ENCODE results near the gene KIAA0408. TPM values are rescaled to one million over a fixed set of nuclear protein-coding genes. Genes with fewer than 3 reads are reported as not detected.

The KIAA0408 gene
- total RNA-seq, 1 experiment from 2014 or later, result 0.25 TPM

GRCh38 chr6:127463056-127463455 lies 3.9 kb upstream of the KIAA0408 start:
- no peaks in the 10 kb centered on the region for H4K20me1 ChIP-seq (ENCODE audit: insufficient read depth)
- no peak overlapping the region for H3K4me2 ChIP-seq (ENCODE audit: low read length)
- RAD21 ChIA-PET (ENCODE audit: low non-redundant PET in 1 of 2, low total read pairs in 2 of 2, uncharacterized antibody in 2 of 2, unreplicated experiment in 2 of 2), result no interaction called here
- no peak overlapping the region for H3K4me3 ChIP-seq (replicated peaks in 1 of 2; ENCODE audit: low read depth in 1 of 2, low read length in 2 of 2)
- no peak overlapping the region for H3K27ac ChIP-seq (ENCODE audit: low read depth, low read length)
- no TSS peak for BruUV-seq (replicated peaks)
- H3K36me3 ChIP-seq (ENCODE audit: control insufficient read depth in 1 of 2, insufficient read depth in 2 of 2, low read length in 2 of 2), result no peaks in the 10 kb centered on the region
- no peaks in the 10 kb centered on the region for H3K79me2 ChIP-seq (ENCODE audit: insufficient read depth, low read length)
- intact Hi-C loops (cut with micrococcal nuclease), result no loop called here
- no peaks in the 10 kb centered on the region for H3K9me3 ChIP-seq (ENCODE audit: control insufficient read depth in 1 of 2, insufficient read depth in 1 of 2, low read depth in 1 of 2, low read length in 2 of 2)
- no peak overlapping the region for H2AFZ ChIP-seq (ENCODE audit: low read depth, low read length, poor library complexity, severe bottlenecking)
- CTCF ChIA-PET, result interaction anchor here (1.0 to 1.7 kb wide), 4 partner anchors 11 to 159 kb away, joined by 3 to 7 read pairs (median 4); no protein-coding TSS in a partner anchor
- no peaks in the 10 kb centered on the region for H3K4me1 ChIP-seq (ENCODE audit: control insufficient read depth in 1 of 2, insufficient read depth in 2 of 2, low read length in 2 of 2)
- TF ChIP-seq SP1 (IDR thresholded peaks at IDR 0.05; ENCODE audit: low read depth) (no peak), ELF1 (IDR thresholded peaks at IDR 0.05; ENCODE audit: borderline replicate concordance, low read depth) (no peak), CBX3 (IDR thresholded peaks at IDR 0.05; ENCODE audit: low read depth) (no peak), EGR1 (IDR thresholded peaks at IDR 0.05; ENCODE audit: low read depth) (no peak), FOSL1 (IDR thresholded peaks at IDR 0.05; ENCODE audit: low read depth) (no peak), ATF3 (IDR thresholded peaks at IDR 0.05) (no peak), CEBPB (IDR thresholded peaks at IDR 0.05; ENCODE audit: low read depth) (no peak), SRF (IDR thresholded peaks at IDR 0.05; ENCODE audit: low read depth) (no peak), ZNF274 (IDR thresholded peaks at IDR 0.05; ENCODE audit: low read depth, low read length) (no peak), JUND (IDR thresholded peaks at IDR 0.05) (no peak), POLR2A (IDR thresholded peaks at IDR 0.05; ENCODE audit: borderline replicate concordance, extremely low read depth, insufficient read depth, insufficient read length) (no peak), REST (IDR thresholded peaks at IDR 0.05; ENCODE audit: low read depth) (no peak), ZBTB33 (IDR thresholded peaks at IDR 0.05; ENCODE audit: extremely low read depth, insufficient replicate concordance, low read length) (no peak), POLR2AphosphoS5 (IDR thresholded peaks at IDR 0.05; ENCODE audit: low read depth, low read length) (no peak), ZFX (IDR thresholded peaks at IDR 0.05) (no peak), EZH2phosphoT487 (IDR thresholded peaks at IDR 0.05; ENCODE audit: borderline replicate concordance) (no peak)
- no peaks in the 10 kb centered on the region for H3K27me3 ChIP-seq (ENCODE audit: insufficient read depth, low read length)
- ATAC-seq (no peak), DNase-seq (ENCODE audit: low read depth, low spot score) (no peak)
- no peak overlapping the region for H3K9ac ChIP-seq (ENCODE audit: low read length)
- no peaks in the 10 kb centered on the region for H3K9me2 ChIP-seq (ENCODE audit: insufficient read depth)
- POLR2A ChIA-PET, result no interaction called here
